ENCODE results near the gene FBXO41. TPM values are rescaled to one million over a fixed set of nuclear protein-coding genes. Genes with fewer than 3 reads are reported as not detected.
A peak's percentile ranks its signal among the peaks of the same experiment; 100 is the strongest.

FBXO41 gene
- total RNA-seq, 2 experiments from 2014 or later = 15.2 to 15.6 TPM

DNA sequence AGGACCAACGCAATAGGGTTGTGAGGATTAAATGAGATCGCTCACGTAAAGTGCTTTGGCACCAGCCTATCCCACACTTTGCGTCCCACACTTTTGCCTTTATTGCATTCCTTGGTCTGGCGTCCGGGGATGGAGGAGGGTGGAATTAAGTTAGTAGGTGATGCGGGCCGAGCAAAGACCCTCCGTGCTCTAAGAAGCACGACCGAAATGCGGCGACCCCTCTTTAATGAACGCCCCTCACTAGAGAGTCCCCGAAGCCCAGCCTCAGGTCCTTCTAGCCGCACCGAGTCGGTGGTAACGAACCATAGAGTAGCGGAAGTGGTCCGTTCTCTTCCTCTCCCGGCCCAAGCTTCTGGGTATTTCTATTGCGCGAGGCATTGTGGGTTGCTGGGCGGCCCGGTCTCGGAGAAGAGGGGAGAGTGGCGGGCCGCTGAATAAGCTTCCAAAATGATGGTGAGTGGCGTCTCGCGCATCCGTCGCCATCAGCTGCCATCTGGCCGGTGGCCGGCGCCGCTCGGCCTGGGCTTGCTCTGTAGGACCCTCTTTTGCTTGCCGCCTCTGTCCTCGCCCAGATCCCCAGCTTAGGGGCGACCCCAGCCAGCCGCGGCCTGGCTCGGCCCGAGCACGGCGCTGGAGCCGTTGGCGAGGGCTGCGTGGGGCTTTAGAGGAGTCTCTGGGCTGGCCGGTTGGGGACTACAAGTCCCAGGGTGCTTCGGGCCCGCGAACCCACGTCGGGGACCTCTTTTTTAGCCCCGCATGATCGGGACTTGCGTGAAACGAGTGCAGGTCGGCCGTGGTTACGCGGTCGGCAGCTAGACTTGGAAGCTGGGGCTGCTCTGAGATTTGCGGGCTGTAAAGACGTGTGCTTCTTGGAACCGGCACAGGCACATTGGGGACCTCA, 50.1 kb downstream of the FBXO41 start, which contains the start of gene CCT7:
TSS of gene CCT7 (plus strand) at position 377 of the 901 bp plus-strand sequence. CDS start at position 448, 71 bp downstream.
- H3K27me3 Mint-ChIP-seq = peaks cover 1% of the 10 kb centered on the region
- peaks cover 37% of the 10 kb centered on the region for H3K4me1 Mint-ChIP-seq (ENCODE audit: low read depth)
- POLR2A ChIA-PET = interaction anchor here (0.7 to 3.4 kb wide), 13 partner anchors 9 to 964 kb away, joined by 3 to 32 read pairs (median 4); partner anchors contain the start of genes ALMS1, EGR4, MTHFD2 and TPRKB
- CTCF ChIA-PET = interaction anchor here (0.7 to 10.2 kb wide), 3 partner anchors 21 to 57 kb away, joined by 3 to 70 read pairs (median 33); partner anchors contain the start of genes EGR4 and SMYD5
- H3K4me3 Mint-ChIP-seq = peak within 1 kb of the TSS; percentile 87
- intact Hi-C loops (cut with micrococcal nuclease) = loop anchor here (1.0 to 10.0 kb wide), 7 partner anchors 20 to 1221 kb away; partner anchors contain the start of genes ALMS1, EGR4, INO80B and SFXN5
- DNase-seq = peak; percentile 91
- peak within 1 kb of the TSS; percentile 80 for H3K27ac Mint-ChIP-seq
- peaks cover 19% of the 10 kb centered on the region for H3K36me3 Mint-ChIP-seq
- H3K9me3 Mint-ChIP-seq = no peaks in the 10 kb centered on the region

DNA sequence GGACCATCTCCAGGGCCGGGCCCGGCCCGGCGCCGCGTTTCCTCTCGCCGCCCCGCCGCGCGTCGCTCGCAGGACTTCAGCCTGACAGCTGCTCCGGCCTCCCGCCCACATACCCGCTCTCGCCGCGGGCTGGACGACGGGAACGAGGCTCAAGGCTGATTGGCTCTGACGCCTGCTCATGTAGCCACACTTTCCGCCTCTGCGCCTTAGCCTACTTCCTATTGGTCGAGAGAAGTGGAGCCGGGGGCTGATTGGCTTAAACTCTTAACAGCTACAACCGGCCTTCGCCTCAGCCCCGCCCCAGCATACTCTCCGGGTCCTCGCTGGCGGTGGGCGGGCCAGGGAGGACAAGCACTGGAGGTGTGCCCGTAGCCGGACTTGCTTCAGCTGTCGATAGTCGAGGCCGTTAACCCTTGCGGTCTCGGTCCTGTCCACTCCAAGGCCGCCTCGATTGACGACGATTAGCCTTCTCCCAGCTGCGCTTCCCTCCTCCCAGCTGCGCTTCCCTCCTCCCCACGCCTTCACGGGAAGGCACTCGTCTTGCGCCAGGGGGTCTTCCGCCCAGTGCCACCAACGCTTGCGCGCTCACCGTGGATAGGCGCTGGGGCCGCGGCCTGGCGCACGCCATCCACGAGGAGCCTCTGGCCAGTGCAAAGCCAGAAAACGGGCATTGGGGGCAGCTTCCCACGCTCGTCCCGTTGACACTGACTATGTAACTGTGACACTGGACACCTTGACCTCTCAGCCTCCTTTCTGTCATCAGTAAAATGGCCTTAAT, 50.9 kb downstream of the FBXO41 start, which contains the start of gene PRADC1:
TSS of gene PRADC1 (minus strand) at position 86 of the 778 bp plus-strand sequence. CDS start at position 7, 79 bp downstream.
- peak within 1 kb of the TSS; percentile 80 for H3K27ac Mint-ChIP-seq
- DNase-seq = peak; percentile 97
- no peaks in the 10 kb centered on the region for H3K9me3 Mint-ChIP-seq
- intact Hi-C loops (cut with micrococcal nuclease) = loop anchor here (1.0 to 10.0 kb wide), 4 partner anchors 19 to 1221 kb away; partner anchors contain the start of genes ALMS1, INO80B, SFXN5 and SMYD5
- H3K4me3 Mint-ChIP-seq = peak within 1 kb of the TSS; percentile 87
- peaks cover 19% of the 10 kb centered on the region for H3K36me3 Mint-ChIP-seq
- H3K4me1 Mint-ChIP-seq (ENCODE audit: low read depth) = peaks cover 29% of the 10 kb centered on the region
- ChIA-PET POLR2A (interaction anchor here (1.0 to 3.4 kb wide), 11 partner anchors 8 to 152 kb away, joined by 3 to 32 read pairs (median 4); partner anchors contain the start of genes ALMS1 and EGR4), CTCF (interaction anchor here (1.4 to 10.2 kb wide), 4 partner anchors 18 to 58 kb away, joined by 4 to 70 read pairs (median 20); partner anchors contain the start of genes EGR4 and SMYD5)
- H3K27me3 Mint-ChIP-seq = peaks cover 1% of the 10 kb centered on the region

DNA sequence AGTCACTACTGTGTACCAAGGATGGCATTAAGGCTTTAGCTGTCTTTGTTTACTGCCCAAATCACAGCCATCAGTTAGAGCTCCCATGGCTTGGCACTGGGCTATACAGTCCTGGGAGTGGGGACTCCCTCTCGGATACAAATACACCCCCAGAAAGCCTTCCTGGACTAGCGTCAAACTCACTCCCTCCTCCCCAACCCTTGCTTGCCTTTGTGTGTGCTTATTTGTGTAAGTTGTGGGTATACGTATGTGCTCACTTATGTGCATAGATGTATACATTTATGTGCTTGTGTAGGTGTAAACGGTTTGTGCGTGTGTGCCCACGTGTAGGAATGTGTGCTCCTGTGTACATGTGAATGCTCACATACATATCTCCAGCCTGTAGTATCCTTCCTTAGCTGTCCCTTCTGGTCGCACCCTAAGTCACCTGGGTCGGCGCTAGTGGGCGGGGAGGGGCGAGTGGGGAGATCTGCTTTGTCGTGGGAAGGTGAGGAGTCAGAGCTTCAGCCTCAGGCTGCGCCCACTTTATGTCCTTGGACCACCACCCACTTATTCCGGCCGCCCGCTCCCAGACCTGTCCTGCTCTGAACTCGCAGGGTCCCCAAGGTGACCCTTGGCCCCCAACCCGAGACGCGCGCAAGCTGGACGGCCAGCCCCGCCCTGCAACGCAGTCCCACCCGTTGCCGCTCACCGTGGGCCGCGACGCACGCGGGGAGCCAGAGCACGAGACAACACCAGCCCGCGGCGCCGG, 51.7 kb downstream of the FBXO41 start:
- Mint-ChIP-seq H3K4me1 (ENCODE audit: low read depth) (peaks cover 25% of the 10 kb centered on the region), H3K36me3 (peaks cover 18% of the 10 kb centered on the region), H3K27me3 (peaks cover 1% of the 10 kb centered on the region), H3K4me3 (peak overlapping the region; percentile 87), H3K27ac (no peak overlapping the region), H3K9me3 (no peaks in the 10 kb centered on the region)
- ChIA-PET POLR2A (interaction anchor here (1.0 to 3.4 kb wide), 7 partner anchors 16 to 153 kb away, joined by 3 to 32 read pairs (median 6); partner anchors contain the start of genes ALMS1 and EGR4), CTCF (interaction anchor here (1.4 to 10.2 kb wide), 4 partner anchors 18 to 58 kb away, joined by 4 to 70 read pairs (median 20); partner anchors contain the start of genes EGR4 and SMYD5)
- peak; percentile 54 for DNase-seq
- intact Hi-C loops (cut with micrococcal nuclease) = loop anchor here (1.0 to 10.0 kb wide), 4 partner anchors 18 to 1222 kb away; partner anchors contain the start of genes ALMS1, INO80B, SFXN5 and SMYD5

DNA sequence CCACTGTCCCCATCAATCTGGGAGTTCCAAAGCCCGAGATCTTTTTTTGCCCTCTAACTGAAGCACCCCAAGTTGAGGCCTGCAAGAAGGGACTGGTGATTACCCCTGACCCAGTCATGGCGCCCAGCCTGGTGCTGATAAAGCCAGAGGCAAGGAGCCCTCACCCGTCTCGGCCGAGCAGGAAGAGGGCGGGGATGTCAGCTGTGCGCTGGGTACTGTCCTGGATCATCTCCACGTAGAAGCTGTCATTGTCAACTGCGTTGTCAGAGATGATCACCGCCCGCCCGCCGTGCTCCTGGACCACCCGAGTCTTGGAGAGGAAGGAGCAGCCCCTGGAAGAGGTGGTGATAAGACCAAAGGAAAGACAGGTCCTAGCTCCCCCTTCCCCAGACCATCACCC, 55.6 kb downstream of the FBXO41 start:
- Mint-ChIP-seq H3K9me3 (no peaks in the 10 kb centered on the region), H3K4me1 (ENCODE audit: low read depth) (peaks cover 6% of the 10 kb centered on the region), H3K27ac (no peak overlapping the region), H3K27me3 (peaks cover 1% of the 10 kb centered on the region), H3K4me3 (no peak overlapping the region), H3K36me3 (peaks cover 5% of the 10 kb centered on the region)
- ChIA-PET CTCF (interaction anchor here (4.0 kb wide), 1 partner anchor 16 kb away, joined by 26 read pairs; no protein-coding TSS in a partner anchor), POLR2A (no interaction called here)
- DNase-seq = no peak
- intact Hi-C loops (cut with micrococcal nuclease) = no loop called here

DNA sequence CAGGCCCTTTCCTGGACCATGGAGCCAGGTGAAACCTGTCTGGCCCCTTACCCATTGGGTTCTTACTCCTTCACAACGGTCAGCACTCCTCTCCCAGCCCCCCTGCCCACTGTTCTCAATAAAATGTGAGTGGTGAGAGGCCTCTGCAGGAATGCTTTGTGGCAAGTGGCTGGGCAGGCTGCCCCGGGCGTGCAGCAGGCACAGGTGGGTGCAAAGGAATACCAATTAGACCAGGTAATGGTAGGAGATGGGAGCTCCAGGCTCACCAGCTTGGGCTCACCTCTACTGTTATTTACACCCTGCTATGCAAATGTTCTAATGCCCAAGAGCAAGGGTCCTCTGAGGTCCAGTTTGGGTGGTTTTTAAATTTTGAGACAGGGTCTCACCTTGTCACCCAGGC, 57.2 kb downstream of the FBXO41 start:
- Mint-ChIP-seq H3K36me3 (peaks cover 9% of the 10 kb centered on the region), H3K27ac (no peak overlapping the region), H3K9me3 (no peaks in the 10 kb centered on the region), H3K4me3 (no peak overlapping the region), H3K27me3 (no peaks in the 10 kb centered on the region), H3K4me1 (ENCODE audit: low read depth) (no peaks in the 10 kb centered on the region)
- CTCF ChIA-PET = interaction anchor here (0.8 kb wide), 1 partner anchor 14 kb away, joined by 3 read pairs; no protein-coding TSS in a partner anchor
- intact Hi-C loops (cut with micrococcal nuclease) = no loop called here
- no peak for DNase-seq
- POLR2A ChIA-PET = interaction anchor here (0.8 kb wide), 1 partner anchor 32 kb away, joined by 3 read pairs; no protein-coding TSS in a partner anchor

DNA sequence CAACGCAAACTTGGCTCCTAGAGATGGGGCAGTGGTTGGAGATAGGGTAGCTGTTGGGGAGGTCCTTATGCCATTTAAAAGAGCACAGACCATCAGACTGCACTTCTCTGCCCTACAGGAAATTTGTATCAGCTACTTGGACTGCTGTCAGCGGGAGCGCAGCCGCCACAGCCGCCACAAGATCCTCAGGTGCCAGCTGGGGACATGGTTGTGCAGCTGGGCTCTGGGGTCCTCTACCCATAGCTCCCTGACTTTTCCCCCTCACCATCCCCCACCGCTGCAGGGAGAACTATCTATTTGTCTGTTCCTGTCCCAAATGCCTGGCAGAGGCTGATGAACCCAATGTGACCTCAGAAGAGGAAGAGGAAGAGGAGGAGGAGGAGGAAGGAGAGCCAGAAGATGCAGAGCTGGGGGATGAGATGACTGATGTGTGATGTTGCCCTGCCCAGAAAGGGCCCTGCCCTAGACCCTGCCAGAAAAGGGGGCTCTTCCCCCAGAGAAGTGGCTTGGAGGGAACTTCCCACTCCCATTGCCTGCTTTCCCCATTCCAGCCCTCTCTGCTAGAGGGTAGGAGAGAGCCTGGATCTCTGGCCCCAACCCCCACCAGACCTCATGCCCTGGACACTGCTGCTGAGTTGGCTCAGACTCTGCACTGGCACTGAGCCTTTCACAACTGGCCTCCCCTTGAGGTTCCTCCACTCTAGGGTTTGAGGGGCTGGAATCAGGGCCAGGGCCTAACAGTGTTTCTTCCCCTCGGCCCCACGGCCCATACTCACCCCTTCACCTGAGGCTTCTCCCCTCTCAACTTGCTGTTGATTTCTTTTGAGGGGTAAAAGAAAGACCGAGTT, 58.5 kb downstream of the FBXO41 start:
- peaks cover 15% of the 10 kb centered on the region for H3K36me3 Mint-ChIP-seq

DNA sequence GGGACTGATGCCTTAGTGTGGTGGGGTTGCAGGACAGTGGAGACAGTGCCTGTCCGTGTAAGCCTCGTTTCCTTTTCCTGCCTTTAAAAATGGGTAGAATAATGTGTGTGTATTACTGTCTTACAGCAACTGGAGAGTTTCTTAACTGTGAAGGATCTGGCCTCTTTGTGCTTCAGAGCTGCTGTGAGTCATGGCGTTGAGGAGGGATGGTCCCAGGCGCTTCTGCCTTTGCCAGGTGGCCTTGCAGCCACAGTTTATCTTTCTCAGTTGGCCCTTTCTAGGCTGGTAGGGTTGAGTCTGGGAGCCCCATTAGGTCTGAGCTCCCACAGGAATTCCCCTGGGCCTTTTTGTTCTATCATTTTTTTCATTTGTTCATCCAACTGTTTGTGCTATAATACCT, 60.5 kb downstream of the FBXO41 start:
- Mint-ChIP-seq H3K9me3 (no peaks in the 10 kb centered on the region), H3K27ac (no peak overlapping the region), H3K27me3 (no peaks in the 10 kb centered on the region), H3K36me3 (peaks cover 20% of the 10 kb centered on the region), H3K4me3 (no peak overlapping the region), H3K4me1 (ENCODE audit: low read depth) (no peaks in the 10 kb centered on the region)
- intact Hi-C loops (cut with micrococcal nuclease) = no loop called here
- CTCF ChIA-PET = interaction anchor here (1.1 to 3.4 kb wide), 2 partner anchors 11 to 46 kb away, joined by 3 to 15 read pairs; no protein-coding TSS in a partner anchor
- DNase-seq = no peak
- POLR2A ChIA-PET = no interaction called here

More for the DNA sequence above, 58.5 kb downstream of the FBXO41 start:
- ChIA-PET CTCF (interaction anchor here (2.6 kb wide), 1 partner anchor 13 kb away, joined by 10 read pairs; no protein-coding TSS in a partner anchor), POLR2A (interaction anchor here (1.0 to 1.3 kb wide), 2 partner anchors 9 to 11 kb away, joined by 3 to 4 read pairs; partner anchors contain the start of gene CCT7)
- DNase-seq = no peak
- no peaks in the 10 kb centered on the region for H3K4me1 Mint-ChIP-seq (ENCODE audit: low read depth)
- H3K9me3 Mint-ChIP-seq = no peaks in the 10 kb centered on the region
- intact Hi-C loops (cut with micrococcal nuclease) = no loop called here
- no peak overlapping the region for H3K4me3 Mint-ChIP-seq
- no peaks in the 10 kb centered on the region for H3K27me3 Mint-ChIP-seq
- no peak overlapping the region for H3K27ac Mint-ChIP-seq

DNA sequence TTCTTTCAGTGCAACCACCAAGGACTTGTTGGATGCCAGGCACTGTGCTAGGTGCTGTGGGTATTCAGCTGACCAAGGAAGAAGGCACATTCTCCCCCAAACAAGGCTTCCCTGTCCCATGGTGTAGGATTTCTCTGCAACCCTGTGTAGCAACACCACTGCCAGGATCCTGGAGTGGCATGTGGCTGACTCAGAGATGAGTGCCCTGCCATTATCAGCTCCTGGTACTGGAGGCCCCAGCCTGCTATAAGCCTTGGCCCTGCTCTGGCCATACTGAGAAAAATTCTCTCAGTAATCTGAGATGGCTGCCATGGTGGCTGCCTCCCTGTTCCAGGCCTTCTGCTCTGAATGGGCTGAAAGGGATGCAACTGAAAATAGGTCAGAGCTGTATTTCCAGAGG, 66.0 kb downstream of the FBXO41 start:
- Mint-ChIP-seq H3K9me3 (no peaks in the 10 kb centered on the region), H3K27ac (no peak overlapping the region), H3K4me3 (no peak overlapping the region), H3K27me3 (no peaks in the 10 kb centered on the region), H3K36me3 (peaks cover 13% of the 10 kb centered on the region), H3K4me1 (ENCODE audit: low read depth) (peaks cover 34% of the 10 kb centered on the region)
- ChIA-PET POLR2A (interaction anchor here (5.1 kb wide), 1 partner anchor 16 kb away, joined by 32 read pairs; the partner anchor contains the start of genes CCT7 and PRADC1), CTCF (interaction anchor here (1.0 kb wide), 1 partner anchor 41 kb away, joined by 3 read pairs; no protein-coding TSS in a partner anchor)
- no peak for DNase-seq
- intact Hi-C loops (cut with micrococcal nuclease) = no loop called here

DNA sequence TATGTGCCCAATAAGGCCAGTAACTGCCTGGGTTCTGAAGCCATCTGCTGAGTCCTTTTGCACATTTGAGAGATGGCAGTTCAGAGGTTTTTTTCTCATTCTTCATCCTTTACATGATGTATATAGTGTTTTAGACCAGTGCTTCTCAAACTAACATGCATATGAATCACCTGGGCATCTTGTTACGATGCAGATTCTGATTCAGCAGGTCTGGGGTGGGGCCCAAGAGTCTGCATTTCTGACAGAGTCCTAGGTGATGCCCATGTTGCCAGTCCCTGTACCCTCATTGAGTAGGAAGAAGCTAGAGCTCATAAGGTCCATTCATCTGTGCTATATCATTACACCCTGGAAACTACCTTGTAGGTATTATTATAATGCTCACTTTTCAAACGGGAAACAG, 66.5 kb downstream of the FBXO41 start:
- intact Hi-C loops (cut with micrococcal nuclease) = no loop called here
- ChIA-PET CTCF (interaction anchor here (1.0 kb wide), 1 partner anchor 40 kb away, joined by 3 read pairs; no protein-coding TSS in a partner anchor), POLR2A (interaction anchor here (5.1 kb wide), 1 partner anchor 16 kb away, joined by 32 read pairs; the partner anchor contains the start of genes CCT7 and PRADC1)
- Mint-ChIP-seq H3K4me1 (ENCODE audit: low read depth) (peaks cover 38% of the 10 kb centered on the region), H3K9me3 (no peaks in the 10 kb centered on the region), H3K36me3 (peaks cover 13% of the 10 kb centered on the region), H3K27ac (no peak overlapping the region), H3K27me3 (no peaks in the 10 kb centered on the region), H3K4me3 (no peak overlapping the region)
- DNase-seq = no peak

DNA sequence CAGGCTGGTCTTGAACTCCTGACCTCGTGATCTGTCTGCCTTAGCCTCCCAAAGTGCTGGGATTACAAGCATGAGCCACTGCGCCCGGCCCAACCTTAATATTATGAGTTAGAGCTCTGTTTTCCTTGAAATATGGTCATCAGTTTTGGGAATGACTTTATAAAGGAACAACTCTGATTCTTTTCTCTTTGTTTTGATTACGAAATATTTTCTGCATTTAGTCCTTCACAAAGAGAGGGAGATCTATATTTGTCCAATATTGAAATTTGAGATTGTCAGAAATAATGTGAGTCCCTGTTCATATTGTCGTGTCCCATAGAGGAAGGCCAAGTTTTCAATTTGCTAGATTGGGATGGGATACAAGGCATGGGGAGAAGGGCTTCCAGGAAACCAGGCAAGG, 67.1 kb downstream of the FBXO41 start:
- no peak overlapping the region for H3K4me3 Mint-ChIP-seq
- POLR2A ChIA-PET = interaction anchor here (5.1 kb wide), 1 partner anchor 17 kb away, joined by 32 read pairs; the partner anchor contains the start of genes CCT7 and PRADC1
- H3K9me3 Mint-ChIP-seq = no peaks in the 10 kb centered on the region
- intact Hi-C loops (cut with micrococcal nuclease) = no loop called here
- no peak overlapping the region for H3K27ac Mint-ChIP-seq
- DNase-seq = no peak
- peaks cover 12% of the 10 kb centered on the region for H3K36me3 Mint-ChIP-seq
- H3K27me3 Mint-ChIP-seq = no peaks in the 10 kb centered on the region
- CTCF ChIA-PET = no interaction called here
- peaks cover 41% of the 10 kb centered on the region for H3K4me1 Mint-ChIP-seq (ENCODE audit: low read depth)

All from activated CD4-positive, alpha-beta memory T cell treated with anti-CD3 and anti-CD28 coated beads for 36 hours (primary cell).